Upper lobe of left lung (tissue), 6 donors: ENCODE measurements around the gene PIAS4. TPM values are rescaled to one million over a fixed set of nuclear protein-coding genes. Genes with fewer than 3 reads are reported as not detected.

Experiments used
- ATAC-seq, 2 donors: fragments of 200-7000 bp; cut with Tn5 transposase; one replicate each; pipeline ENCODE4 v1.9.1; 2022; ENCODE audit warnings: mild to moderate bottlenecking in 2 of 2, moderate library complexity in 2 of 2; ENCODE audit not compliant: low FRiP score in 2 of 2
- DNase-seq, 2 donors: peaks; one replicate each; pipeline ENCODE4 v3.0.0-alpha.2; 2019 to 2020
- H3K27ac ChIP-seq, 4 donors: fragments of 200-600 bp; sonication (generic); one replicate each; pipeline ENCODE4 v1.5.1; 2016 to 2019
- H3K27me3 ChIP-seq, 4 donors: fragments of 200-600 bp; sonication (generic); one replicate each; pipeline ENCODE4 v1.5.1; 2017 to 2019
- H3K36me3 ChIP-seq, 4 donors: fragments of 200-600 bp; sonication (generic); one replicate each; pipeline ENCODE4 v1.5.1; 2016 to 2019
- H3K4me1 ChIP-seq, 4 donors: fragments of 200-600 bp; sonication (generic); one replicate each; pipeline ENCODE4 v1.5.1; 2018 to 2019
- H3K4me3 ChIP-seq, 4 donors: fragments of 200-600 bp; sonication (generic); one replicate each; pipeline ENCODE4 v1.5.1; 2017 to 2019; ENCODE audit warnings: mild to moderate bottlenecking in 2 of 4, moderate library complexity in 1 of 4
- H3K9me3 ChIP-seq, 4 donors: fragments of 200-600 bp; sonication (generic); one replicate each; pipeline ENCODE4 v1.5.1; 2018 to 2019
- EP300 ChIP-seq, 4 donors: sonication (generic); formaldehyde crosslinking; IDR thresholded peaks; one replicate each; pipeline ENCODE4 v1.5.1; 2017; ENCODE audit warnings: antibody characterized with exemption in 4 of 4, control low read depth in 2 of 4
- POLR2A ChIP-seq, 4 donors: fragments of 450-650 bp; IDR thresholded peaks; one replicate each; pipeline ENCODE4 v1.5.1; 2016 to 2017; ENCODE audit warnings: antibody characterized with exemption in 4 of 4, mild to moderate bottlenecking in 2 of 4
- POLR2AphosphoS5 ChIP-seq, 2 donors: sonication (generic); formaldehyde crosslinking; IDR thresholded peaks; one replicate each; pipeline ENCODE4 v1.5.1; 2017; ENCODE audit warnings: antibody characterized with exemption in 2 of 2
- WGBS, 2 donors: methylation state at CpG; one replicate each; pipeline ENCODE4 v1.1.5; 2017 to 2018; 5-methylcytosine and 5-hydroxymethylcytosine counted together
- total RNA-seq, 6 donors: library from RNA; depleted of rRNA in 4 of 6; stranded (reverse); fragments of >200 nt in 4 of 6; gene quantifications; one replicate each; pipeline versions ENCODE4 v1.1.0 to v1.2.1, GENCODE V29; 2016 to 2021
- TF ChIP-seq, protein P1 (sequence below), 6 experiments: fragments of 450-650 bp in 4 of 6; fragments of 200-600 bp in 2 of 6; sonication (generic) in 2 of 6; IDR thresholded peaks; one replicate each; pipeline ENCODE4 v1.5.1; 2016 to 2019; ENCODE audit warnings: antibody characterized with exemption in 6 of 6
- donor health status: DM: no; HTN: no; CAD: no; lungs with moderate emphysema.
- donor health status: DM: no; HTN: yes; CAD: no; lungs with severe emphysema.

Gene PIAS4
- total RNA-seq, 6 donors from 2014 or later, result 13.7 to 53.4 (median 21.9) TPM

DNA sequence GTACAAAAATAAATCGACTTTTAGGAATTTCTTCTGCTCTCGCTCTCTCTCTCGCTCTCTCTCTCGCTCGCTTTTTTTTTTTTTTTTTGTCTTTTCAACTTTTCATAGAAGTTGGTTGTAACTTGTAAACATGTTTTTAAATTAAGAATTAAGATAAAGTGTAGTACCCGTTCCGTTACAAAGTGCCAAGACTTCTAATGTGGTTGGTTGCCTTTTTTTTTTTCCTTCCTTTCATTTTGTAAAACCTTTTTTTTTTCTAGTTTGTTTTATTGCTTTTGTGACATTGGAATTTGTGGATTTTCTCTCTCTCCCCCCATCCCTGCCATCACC is 38.8 kb downstream of the PIAS4 start:
- 85 to 86% methylated on average over 7 of the region's 7 CpGs for WGBS, 2 donors
- Histone ChIP-seq H3K4me1 (peaks cover 12 to 35% (median 14%) of the 10 kb centered on the region in 4 donors), H3K9me3 (no peaks in the 10 kb centered on the region), H3K27me3 (no peaks in the 10 kb centered on the region), H3K36me3 (peaks cover 3 to 70% (median 39%) of the 10 kb centered on the region in 4 donors), H3K4me3 (no peak overlapping the region), H3K27ac (no peak overlapping the region)
- TF ChIP-seq POLR2AphosphoS5 (IDR thresholded peaks at IDR 0.05) (no peak), POLR2A (IDR thresholded peaks at IDR 0.05) (no peak), EP300 (IDR thresholded peaks at IDR 0.05) (no peak)
- TF ChIP-seq, protein P1, sequence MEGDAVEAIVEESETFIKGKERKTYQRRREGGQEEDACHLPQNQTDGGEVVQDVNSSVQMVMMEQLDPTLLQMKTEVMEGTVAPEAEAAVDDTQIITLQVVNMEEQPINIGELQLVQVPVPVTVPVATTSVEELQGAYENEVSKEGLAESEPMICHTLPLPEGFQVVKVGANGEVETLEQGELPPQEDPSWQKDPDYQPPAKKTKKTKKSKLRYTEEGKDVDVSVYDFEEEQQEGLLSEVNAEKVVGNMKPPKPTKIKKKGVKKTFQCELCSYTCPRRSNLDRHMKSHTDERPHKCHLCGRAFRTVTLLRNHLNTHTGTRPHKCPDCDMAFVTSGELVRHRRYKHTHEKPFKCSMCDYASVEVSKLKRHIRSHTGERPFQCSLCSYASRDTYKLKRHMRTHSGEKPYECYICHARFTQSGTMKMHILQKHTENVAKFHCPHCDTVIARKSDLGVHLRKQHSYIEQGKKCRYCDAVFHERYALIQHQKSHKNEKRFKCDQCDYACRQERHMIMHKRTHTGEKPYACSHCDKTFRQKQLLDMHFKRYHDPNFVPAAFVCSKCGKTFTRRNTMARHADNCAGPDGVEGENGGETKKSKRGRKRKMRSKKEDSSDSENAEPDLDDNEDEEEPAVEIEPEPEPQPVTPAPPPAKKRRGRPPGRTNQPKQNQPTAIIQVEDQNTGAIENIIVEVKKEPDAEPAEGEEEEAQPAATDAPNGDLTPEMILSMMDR (IDR thresholded peaks at IDR 0.05), result no peak
- DNase-seq (no peak), ATAC-seq (no peak)

DNA sequence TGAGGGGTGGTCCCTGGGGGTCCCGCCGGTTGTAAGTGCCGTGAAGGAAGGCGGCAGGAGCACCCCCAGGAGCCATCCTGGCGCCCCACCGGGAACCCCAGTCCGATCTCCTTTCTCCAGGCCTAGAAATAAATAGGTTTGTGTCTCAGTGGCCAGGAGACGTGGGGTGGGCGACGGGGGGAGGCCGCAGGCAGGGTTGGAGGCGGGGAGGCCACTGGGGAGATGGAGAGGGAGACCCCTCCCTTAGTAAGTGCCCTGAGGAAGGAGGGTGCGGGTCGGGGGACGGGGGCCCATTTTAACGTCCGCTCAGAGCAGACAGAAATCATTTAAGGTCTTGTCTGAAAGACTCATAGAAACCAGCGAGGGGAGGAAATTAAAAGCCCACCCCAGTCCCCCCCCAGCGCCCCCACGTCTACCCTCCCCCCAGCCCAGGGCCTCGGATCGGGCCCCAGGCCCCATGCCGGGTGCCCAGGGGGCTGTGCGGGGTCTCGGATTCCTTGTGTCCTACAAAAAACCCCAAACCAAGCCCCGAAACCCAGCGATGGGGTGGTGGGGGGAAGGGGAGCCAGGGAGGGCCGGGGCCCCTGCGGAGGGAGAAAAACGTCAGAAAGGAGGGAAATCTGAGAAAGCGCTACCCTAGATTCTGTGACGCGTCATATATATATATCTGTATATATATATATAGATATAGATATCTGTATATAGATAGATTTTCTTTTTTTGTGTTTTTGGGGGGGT is 39.6 kb downstream of the PIAS4 start:
- TF ChIP-seq POLR2A (IDR thresholded peaks at IDR 0.05) (no peak), EP300 (IDR thresholded peaks at IDR 0.05) (no peak), POLR2AphosphoS5 (IDR thresholded peaks at IDR 0.05) (no peak)
- TF ChIP-seq, protein P1 (IDR thresholded peaks at IDR 0.05), result no peak

DNA sequence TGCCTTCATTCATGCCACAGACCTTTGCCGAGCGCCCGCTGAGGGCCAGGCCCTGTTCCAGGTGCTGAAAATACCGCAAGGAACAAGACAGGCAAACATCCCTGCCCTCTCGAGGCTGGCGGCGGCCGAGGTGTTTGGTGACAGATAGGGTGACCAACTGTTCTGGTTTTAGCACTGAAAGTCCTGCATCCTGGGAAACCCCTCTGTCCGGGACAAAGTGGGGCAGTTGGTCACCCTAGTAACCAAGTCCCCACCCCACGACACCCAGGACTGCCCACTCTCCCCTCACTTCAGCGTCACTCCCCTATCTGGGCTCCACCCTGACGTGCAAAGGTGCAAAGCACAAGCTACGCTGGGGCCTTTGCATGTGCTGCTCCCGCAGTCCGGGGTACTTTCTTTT is 41.9 kb downstream of the PIAS4 start:
- peak in 1 of 2 donors; percentile 76 for DNase-seq
- ATAC-seq, result no peak
- Histone ChIP-seq H3K4me3 (no peak overlapping the region), H3K9me3 (no peaks in the 10 kb centered on the region), H3K27me3 (no peaks in the 10 kb centered on the region), H3K4me1 (peaks cover 20 to 50% (median 23%) of the 10 kb centered on the region in 4 donors), H3K27ac (no peak overlapping the region), H3K36me3 (peaks cover 13 to 80% (median 61%) of the 10 kb centered on the region in 4 donors)
- WGBS, 2 donors, result 76 to 78% methylated on average over 6 to 15 of the region's 15 CpGs
- TF ChIP-seq POLR2AphosphoS5 (IDR thresholded peaks at IDR 0.05), result no peak
- TF ChIP-seq POLR2A (IDR thresholded peaks at IDR 0.05), result no peak
- TF ChIP-seq, protein P1 (IDR thresholded peaks at IDR 0.05), result no peak
- no peak for TF ChIP-seq EP300 (IDR thresholded peaks at IDR 0.05)

More for the DNA sequence above, 39.6 kb downstream of the PIAS4 start:
- Histone ChIP-seq H3K27ac (no peak overlapping the region), H3K9me3 (no peaks in the 10 kb centered on the region), H3K4me3 (no peak overlapping the region), H3K27me3 (no peaks in the 10 kb centered on the region), H3K4me1 (peaks cover 15 to 41% (median 18%) of the 10 kb centered on the region in 4 donors), H3K36me3 (peaks cover 3 to 66% (median 39%) of the 10 kb centered on the region in 4 donors)
- ATAC-seq, result no peak
- WGBS, 2 donors, result 88 to 93% methylated on average over 33 of the region's 33 CpGs
- peak in 1 of 2 donors; percentile 72 for DNase-seq

DNA sequence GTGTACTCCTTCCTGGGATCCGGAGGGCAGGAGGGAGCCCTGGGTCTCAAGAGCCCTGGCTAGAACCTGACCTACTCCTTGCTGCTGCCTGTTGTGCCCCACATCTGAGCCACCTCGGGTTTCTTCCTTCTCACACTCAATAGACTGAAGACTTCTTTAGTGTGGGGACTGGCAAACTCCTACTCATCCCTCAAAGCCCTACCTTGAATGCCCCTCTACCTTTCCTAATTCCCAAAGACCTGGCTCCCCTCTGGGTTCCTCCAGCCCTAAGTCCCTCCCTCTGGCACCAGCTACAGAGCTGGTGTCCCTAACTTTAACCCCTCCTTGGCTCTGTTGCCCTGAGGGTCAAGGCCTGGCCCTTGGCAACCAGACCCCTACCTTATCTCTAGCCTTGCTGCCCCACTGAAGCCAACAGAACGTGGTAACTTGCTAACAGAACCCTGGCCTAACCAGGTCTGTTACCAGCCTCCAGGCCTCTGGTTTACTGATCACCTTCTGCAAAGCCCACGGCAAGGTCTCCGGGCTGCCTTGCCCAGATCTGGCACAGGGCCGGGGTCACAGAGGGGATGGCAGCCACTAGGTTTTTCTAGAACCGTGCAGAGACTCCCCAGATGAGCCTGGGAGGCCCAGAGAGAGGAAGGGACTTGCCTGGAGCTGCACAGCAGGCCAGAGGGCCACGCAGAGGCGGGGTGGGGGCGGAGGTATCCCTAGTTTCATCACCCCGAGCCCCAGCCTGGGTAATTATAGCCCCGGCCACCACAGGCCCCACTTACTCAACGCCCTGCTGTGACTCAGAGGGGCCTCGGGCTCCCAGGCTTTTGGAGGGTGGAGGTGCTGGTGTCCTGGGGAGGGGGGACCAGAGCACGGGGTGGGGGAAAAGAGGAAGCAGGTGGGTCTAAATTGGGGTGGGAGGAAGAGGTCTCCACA is 43.9 kb downstream of the PIAS4 start:
- H3K27ac ChIP-seq, result peak overlapping the region; percentile 67 to 82 (median 74)
- peak; percentile 64 to 82 for DNase-seq
- peak overlapping the region in 1 of 4 donors; percentile 15 for H3K4me3 ChIP-seq
- peaks cover 20 to 58% (median 23%) of the 10 kb centered on the region in 4 donors for H3K4me1 ChIP-seq
- TF ChIP-seq, protein P1 (IDR thresholded peaks at IDR 0.05), result no peak
- TF ChIP-seq POLR2A (IDR thresholded peaks at IDR 0.05), result no peak
- no peak for TF ChIP-seq EP300 (IDR thresholded peaks at IDR 0.05)
- no peak for TF ChIP-seq POLR2AphosphoS5 (IDR thresholded peaks at IDR 0.05)
- H3K9me3 ChIP-seq, result no peaks in the 10 kb centered on the region
- 76 to 84% methylated on average over 9 to 15 of the region's 15 CpGs for WGBS, 2 donors
- no peaks in the 10 kb centered on the region for H3K27me3 ChIP-seq
- H3K36me3 ChIP-seq, result peaks cover 11 to 71% (median 60%) of the 10 kb centered on the region in 4 donors
- ATAC-seq, result peak; percentile 13 to 62
